GM21619 (cell line): ENCODE data around the gene NRXN2.

Experiments used
- ATAC-seq: cut with Tn5 transposase; IDR thresholded peaks from one replicate; pipeline ENCODE4 v1.9.1; 2021; ENCODE audit not compliant: unreplicated experiment

Gene NRXN2

DNA sequence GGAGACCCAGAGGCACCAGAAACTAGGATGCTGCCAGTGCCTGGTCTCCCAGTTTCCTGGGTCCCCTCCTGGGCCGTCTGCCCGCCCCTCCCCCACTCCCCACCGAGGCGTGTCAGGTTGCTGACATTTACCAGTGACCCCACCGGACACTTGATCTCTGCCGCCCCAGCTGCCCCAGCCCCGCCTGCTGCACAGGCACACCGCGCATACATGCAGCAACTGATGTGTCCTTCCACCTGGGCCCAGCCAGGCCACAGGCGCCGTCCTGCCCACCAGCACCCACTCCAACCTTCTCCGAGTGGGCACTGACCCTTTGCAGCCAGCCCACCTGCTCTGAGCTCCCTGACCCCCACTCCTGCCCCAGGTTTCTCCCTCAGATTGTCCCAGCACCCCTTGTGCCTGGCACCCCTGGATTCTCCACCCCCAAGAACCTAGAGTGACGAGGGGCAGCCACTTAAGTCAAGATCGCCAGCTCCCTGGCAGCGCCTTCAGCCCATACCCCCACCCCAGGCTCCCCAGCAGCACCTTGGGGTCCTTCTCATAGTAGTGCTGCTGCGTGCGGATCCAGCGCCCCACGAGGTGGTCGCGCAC, 36.2 kb upstream of the NRXN2 start:
- no peak for ATAC-seq

DNA sequence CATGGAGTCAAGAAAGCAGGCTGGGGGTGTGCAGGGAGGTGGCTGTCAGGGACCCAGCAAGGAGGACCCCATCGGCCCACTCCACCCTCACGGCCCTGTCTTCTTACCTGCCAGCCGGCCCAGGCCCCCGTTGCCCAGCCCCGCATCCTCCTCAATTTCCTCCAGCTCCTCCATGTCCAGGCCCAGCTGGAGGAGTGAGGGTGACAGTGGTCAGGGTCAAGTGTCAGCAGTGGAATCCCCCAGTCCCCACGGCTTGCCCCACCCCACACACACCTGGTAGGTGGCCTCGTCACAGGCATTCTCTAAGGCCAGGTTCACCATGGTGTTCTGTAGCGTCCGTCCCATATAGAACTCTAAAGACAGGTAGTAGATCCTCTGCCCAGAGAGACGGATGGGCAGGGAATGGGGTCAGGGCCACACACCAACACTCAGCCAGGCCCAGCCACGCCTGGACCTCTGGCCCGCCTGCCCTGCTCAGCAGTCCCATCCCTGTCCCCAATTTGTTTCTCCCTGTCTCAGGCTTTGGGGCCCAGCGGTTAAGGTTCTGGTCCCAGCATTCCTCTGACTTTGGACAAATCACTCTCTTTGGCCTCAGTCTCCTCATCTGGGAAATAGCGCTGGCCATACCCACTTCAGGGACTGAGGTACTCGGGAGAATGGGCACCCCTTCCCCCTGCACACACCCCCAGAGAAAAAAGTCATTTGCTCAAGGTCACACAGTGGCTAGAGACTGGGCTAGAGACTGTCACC, 35.5 kb upstream of the NRXN2 start:
- no peak for ATAC-seq

DNA sequence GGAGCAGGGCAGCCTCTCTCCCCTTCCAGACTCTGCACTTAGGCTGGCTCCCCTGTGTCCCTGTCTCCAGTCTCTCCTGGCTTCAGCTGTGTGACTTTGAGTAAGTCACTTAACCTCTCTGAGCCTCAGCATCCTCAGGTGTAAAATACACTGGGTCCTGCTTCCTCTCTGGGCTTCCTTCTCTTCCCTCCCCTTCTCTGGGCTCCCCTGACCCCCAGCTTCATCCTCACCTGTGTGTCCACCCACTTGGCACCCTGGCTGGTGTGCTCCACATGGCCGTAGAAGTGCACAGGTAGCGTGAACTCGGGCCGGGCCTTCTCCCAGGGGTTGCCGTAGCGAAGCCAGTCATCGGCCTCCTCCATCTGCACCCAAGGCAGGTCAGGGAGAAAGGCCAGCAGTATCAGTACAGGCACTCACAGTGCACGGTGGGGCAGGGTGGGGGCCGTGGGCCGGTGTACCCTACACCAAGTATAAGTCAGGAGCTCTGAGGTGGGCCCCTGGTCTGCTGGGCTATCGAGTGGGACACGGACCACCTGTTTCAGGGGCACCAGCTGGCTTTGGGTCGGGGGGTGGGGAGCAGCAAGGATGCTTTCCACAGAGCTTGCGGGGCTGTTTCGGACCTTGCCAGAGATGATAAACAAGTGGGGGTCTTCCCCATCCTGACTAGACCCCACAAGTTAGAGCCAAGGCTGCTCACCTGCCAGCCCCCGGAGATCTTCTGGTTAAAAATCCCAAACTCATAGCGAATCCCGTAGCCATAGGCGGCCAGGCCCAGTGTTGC, 34.7 kb upstream of the NRXN2 start:
- no peak for ATAC-seq

DNA sequence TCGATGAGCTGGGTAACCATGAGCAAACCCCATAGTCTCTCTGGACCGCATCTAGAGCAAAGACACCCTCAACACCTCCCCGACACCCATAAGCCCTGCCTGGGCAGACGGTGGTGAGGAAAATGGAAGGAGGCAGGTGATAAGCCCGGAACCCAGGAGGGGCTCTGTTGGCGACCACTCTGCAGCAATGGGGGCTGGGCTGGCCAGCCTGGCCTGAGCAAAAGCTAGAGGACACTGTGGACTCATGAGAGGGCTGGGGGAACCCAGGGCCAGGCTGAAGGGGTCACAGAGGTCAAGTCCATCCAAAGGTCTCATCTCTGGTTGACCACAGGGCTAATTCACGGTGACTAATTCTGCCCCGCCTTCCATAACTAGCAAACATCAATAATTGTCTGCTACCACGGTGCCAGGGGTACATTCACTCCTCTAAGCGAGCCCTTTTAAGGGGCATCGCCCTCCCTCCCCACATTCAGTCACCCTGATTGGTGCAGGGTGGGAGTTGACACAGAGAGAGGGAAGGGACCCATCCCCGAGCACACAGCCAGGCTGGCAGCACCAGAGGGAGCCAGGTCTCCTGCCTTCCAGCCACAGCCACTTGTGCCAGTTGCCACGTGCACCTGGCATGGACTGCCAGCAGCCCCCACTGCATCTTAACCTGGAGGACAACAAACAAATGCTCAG, 32.8 kb upstream of the NRXN2 start:
- ATAC-seq, result no peak

DNA sequence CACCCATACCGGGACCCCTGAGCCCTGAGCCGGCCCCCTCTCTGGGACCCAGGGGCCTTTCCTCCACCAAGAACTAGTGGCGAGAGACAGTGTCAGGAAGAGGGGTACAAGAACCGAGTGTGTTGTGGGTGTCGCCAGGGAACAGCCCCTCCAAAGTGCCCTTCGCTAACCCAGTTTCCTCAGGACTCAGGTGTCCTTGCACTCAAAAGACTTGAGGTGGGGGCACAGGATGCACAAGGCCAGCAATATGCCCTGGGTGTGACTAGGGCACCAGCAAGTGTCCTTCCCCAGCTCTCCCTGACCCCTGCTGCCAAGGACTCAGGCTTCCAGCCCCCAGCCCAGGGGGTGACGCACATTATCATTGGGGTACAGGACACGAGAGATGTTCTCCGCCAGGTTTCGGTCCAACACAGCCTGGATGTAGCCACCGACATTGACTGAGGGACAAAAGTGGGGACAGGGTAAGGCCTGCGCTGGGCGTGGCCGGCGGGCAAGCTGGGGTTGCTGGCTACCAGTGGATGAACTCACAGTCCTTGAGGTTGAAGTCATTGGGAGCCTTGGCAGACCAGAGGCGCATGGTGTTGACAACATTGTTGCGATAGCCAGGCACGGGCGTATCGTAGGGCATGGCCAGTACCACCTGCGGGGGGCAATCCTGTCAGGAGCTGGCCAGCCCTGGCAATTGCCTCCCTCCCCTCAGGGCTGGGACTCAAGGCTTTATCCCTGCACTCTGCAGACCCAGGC, 32.1 kb upstream of the NRXN2 start:
- ATAC-seq, result no peak

DNA sequence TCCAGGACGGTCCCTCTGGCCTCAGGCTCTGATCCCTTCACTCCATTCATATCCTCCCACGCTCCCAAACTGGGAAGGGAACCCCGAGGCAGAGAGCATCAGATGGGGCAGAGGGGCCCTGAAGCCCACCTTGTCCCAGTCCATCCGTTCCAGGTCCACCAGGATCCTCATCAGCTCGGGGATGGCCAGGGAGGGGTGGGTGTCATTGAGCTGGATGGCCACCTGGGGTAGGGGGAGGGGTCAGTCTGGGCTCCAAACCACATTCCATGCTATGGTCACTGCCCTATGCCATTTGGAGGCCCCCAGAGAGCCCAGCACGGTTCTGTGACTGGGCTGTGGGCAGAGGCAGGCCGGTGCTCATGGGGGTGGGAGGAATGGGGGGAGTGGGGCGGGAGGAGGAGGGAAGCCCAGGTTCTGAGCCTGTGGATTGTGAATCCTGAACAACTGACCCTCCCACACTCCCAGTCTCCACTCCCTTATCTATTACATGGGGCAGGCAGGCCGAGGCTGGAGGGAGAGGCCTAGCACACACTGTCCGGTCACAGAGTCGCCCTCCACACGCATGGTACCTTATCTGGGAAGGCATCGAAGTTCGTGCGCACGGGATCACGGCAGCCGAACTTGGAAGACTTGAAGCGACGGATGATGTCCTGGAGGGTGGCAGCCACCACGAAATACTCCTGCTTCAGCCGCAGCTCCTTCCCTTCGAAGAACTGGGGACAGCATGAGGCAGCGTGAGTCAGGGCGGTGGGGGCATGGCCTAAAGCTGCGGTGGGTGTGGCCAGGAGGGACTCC, 31.3 kb upstream of the NRXN2 start:
- no peak for ATAC-seq

DNA sequence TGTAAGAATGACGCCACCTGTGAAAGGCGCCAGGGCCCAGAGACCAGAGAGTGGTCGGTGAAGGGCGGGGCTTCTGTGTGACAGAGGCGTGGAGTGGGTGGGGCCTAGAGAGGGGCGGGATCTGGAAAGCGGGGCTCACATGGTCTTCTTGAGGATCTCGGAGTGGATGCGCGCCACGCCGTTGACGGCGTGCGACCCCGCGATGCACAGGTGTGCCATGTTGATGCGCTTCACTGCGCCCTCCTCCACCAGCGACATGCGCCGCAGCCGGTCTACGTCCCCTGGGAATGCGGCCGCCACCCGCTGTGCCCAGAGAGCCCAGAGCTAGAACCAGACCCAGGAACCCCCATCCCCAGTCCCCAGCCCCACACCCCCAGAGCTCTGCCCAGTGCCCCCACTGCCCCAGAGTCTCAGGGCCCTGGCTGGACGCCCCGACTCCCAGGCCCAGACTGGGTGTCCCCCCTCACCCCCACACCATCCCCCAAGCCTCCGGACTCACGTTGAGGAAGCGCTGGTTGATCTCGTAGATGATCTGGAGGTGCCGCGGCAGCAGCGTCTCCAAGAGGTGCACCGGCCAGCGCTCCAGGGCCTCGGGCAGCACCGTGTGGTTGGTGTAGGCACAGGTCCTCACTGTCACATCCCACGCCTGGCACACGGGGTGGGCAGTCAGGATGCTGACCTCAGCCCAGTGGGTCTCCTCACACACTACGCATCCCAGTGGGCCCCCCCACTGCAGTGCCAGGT, 30.6 kb upstream of the NRXN2 start:
- no peak for ATAC-seq

DNA sequence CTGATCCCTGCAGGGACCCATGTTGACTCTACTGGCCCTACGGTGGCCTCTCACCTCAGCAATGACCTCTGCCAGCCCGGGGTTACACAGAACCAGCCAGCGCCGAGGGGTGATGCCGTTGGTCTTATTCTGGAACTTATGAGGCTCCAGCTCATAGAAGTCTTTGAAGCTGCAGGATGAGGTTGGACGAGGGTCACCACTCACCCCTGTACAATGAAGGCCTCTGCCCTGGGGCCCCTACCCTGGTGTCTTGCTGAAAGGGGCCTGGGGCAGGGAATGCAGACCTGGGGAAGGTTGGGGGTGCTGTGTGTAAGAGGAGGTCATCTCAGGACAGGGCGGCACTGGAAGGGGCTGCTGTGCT, 30.0 kb upstream of the NRXN2 start:
- no peak for ATAC-seq

DNA sequence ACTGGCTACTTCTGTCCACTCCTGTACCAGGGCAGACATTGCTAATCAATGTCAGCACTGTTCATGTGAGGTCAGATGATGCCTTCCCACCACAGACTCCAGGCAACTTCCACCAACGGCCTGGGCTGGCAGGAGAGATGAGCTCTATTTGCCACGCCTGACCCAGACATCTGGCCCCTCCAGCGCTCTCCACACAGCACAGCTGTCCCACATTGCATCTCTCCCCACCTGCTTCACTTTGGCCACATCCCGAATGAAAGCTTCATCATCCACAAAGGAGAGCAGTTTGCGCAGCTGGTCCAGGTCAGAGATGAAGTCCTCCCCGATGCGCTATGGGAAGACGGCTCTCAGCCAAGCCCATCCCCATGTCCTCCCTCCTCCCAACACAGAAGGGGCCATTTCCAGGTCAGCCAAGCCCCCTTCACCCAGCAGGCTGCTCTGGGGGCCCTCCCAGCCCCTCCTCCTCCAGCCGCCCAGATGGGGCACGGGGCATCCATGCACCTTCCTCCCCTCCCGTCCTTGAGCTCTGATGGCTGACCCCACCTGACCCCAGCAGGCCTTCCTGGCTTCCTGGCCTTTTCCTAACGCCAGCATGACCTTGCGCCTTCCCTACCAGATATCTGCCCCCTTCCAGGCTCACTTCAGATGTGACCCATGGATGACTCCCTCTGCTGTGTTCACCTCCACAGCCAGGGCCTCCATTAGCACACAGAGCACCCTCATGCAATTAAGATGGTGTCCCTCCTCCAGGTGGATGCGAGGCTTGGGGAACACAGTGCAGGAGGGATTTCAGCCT, 29.4 kb upstream of the NRXN2 start:
- ATAC-seq, result no peak

DNA sequence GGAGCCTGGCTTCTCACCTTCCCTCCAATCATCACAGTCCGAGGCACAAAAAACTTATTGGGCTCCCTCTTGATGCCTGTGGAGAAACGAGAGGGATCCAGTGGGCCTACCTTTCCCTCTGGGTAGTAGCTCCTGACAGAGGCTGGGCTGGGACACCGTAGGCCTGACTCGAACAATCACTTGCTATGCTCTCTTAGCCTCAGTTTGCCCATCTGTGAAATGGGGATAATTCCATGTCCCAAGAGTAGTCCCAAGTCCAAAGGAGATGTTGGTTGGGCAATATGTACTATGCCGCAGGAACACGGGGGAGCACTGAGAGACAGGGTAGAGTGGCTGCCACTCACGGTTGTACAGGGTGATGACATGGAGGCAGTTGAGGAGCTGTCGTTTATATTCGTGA, 28.6 kb upstream of the NRXN2 start:
- ATAC-seq, result no peak

DNA sequence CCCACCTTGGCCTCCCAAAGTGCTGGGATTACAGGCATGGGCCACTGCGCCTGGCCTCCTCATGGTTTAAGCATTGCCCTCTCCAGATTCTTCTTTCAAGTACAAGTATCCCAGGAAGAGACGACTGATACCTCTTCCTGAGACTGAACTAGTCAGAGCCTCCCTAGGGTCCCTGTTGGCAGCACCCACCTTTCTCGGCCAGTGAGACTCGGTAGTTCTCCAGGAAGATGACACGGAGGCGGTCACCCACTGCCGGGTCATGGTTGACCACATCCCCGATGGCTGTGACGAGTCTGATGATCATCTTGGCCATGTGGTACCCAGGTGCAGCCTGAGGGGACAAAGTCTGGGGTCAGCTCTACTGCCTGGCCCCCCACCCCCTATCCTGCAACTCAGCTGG, 28.1 kb upstream of the NRXN2 start:
- ATAC-seq, result no peak

DNA sequence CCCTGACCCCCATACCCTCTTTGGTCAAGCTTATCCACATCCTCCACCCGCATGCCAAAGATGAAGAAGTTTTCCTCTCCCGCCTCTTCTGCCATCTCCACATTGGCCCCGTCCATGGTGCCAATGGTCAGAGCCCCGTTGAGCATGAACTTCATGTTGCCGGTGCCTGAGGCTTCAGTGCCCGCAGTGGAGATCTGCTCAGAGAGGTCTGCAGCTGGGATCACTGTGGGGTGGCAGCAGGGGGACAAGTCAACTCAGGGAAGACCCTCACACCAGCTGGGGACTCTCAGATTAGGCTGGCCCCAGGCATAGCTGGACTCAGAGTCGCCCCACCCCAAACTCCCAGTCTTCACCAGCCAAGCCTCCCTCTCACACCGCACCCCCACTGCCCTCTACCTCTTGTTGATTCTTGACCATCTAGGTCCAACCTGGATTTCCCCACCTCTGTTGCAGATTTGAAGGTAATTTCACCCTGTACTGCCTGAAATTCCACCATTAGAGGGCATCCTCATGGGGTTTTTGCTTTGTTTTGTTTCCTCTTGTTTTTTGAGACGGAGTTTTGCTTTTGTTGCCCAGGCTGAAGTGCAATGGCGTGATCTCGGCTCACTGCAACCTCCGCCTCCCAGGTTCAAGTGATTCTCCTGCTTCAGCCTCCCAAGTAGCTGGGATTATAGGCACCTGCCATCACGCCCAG, 27.5 kb upstream of the NRXN2 start:
- ATAC-seq, result no peak

DNA sequence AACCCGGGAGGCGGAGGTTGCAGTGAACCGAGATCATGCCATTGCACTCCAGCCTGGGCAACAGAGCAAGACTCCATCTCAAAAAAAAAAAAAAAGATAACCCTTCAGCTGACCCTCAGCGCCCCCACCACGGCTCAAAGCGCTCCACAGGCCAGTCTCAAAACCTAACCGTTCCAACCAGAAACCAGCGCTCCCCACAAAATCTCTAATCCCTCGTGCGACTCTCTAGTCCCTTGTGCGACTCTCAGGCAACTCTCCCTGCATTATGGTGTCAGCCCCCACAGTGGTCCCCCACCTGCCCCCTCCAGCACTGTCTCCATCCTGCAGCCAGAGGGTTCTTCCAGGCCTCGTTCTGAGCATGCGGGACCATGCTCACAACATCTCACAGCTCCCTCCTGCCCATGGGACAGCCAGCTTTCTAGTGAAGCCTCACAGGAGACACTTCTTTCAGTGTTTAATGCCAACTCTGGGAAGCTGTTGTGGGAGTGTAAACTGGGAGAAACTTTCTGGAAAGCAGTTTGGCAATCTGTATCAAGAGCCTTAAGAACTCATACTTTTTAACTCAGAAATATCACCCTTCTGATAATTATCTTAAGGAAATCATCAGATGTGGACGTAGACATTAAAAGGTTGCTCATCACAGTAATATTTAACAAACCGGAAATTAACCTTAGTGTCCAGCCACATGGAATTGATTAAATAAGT, 25.1 kb upstream of the NRXN2 start:
- ATAC-seq, result no peak

DNA sequence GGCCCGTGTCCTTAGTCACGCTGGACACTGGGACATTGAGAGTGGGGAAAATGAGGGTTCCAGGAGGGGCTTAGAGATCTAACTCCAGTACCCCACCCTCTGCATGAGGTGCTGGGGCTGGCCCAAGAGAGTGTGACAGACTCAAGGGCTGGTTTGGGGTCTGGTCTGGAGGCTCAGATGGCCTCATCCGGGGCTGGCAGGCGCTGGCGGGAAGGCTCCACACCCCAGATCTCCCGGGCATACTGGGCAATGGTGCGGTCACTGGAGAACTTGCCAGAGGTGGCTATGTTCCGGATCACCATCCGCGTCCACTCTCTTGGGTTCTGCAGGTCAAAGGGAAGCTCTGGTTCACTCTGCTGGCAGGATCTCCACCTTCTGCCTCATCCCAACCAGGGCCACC, 23.5 kb upstream of the NRXN2 start:
- ATAC-seq, result no peak

DNA sequence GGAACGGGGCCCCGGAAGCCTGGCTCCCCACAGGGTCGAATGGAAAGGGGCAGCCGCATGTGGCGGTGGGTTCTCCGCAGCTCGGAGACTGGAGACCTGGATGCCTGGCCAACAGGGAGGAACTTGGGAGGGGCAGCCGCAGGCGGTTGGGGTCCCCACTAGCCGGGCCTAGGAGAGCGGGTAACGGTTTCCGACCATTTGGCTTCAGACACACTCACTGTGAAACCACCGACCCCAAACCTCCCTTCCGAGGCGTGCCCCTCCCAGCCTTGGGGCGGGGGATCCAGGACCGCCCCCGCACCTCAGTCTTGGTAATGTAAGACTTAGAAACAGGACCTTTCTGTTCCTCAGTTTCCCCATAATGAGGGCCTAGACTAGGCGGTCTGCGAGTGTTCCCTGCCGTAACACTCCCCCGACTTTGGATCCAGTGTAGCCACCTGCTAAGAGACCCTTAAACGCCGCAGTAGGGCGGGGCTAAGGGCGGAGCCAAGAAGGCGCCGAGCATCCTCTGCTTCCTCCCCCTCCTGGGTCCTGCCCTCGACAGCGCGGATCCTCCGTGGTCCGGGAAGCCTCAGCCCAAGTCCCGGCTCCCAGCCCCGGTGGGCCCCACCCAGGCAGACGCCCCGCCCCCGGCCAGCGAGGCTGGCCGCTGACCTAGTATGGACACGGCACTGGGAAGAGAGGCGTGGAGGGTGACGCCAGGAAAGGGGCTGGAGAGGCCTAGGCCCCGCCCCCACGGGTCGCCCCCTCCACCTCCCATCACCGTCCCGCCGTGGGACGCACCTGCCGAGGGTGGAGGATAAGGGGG, 22.7 kb upstream of the NRXN2 start:
- ATAC-seq, result no peak

DNA sequence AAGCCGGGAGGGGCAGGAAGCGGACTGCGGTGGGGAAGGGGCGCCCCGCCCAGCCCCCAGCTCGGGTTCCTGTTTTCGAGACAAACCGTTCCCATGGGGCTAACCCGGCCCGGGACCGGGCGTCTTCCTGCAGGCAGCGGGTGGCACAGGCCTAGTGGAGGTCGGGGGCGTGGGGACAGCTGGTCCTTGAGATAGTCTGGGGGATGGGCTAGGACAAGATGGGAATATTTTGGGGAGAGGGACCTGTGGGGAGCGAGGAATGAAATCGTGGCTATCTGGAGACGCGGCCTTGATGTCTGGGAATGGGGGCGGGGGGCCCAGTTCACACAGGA, 22.2 kb upstream of the NRXN2 start:
- ATAC-seq, result no peak
